Adrenal gland (tissue), 5 donors: ENCODE data around the gene NFIC.
"Not testable (repeated sequence)": the region's sequence is repeated elsewhere in the genome, so short reads cannot be mapped to it uniquely, and the experiment has no call there.

Experiments used
- POLR2A ChIP-seq, 2 donors: fragments of 450-650 bp; IDR thresholded peaks; one replicate each; pipeline ENCODE4 v1.6.1; 2017; ENCODE audit warnings: antibody characterized with exemption in 2 of 2, mild to moderate bottlenecking in 2 of 2, moderate library complexity in 1 of 2
- TF ChIP-seq, protein P1 (sequence below), 6 experiments: fragments of 450-650 bp in 4 of 6; fragments of 200-600 bp in 2 of 6; sonication (generic) in 1 of 6; IDR thresholded peaks; 1 replicate in 5 of 6; 2 replicates in 1 of 6; pipeline versions ENCODE4 v1.5.1 to v1.8.0; 2016 to 2021; ENCODE audit warnings: antibody characterized with exemption in 6 of 6, mild to moderate bottlenecking in 2 of 6, moderate library complexity in 1 of 6
- donor health status: DM: no; HTN: no; CAD: no.

DNA sequence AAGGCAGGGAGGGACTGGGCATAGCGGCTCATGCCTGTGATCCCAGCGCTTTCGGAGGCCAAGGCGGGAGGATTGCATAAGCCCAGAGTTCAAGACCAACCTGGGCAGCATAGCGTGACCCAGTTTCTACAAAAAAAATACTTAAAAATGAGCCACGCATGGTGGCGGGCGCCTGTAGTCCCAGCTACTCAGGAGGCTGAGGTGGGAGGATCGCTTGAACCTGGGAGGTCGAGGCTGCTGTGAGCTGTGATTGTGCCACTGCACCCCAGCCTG is 86.5 kb downstream of the NFIC start:
- not testable (repeated sequence) for TF ChIP-seq POLR2A (IDR thresholded peaks at IDR 0.05)
- TF ChIP-seq, protein P1, sequence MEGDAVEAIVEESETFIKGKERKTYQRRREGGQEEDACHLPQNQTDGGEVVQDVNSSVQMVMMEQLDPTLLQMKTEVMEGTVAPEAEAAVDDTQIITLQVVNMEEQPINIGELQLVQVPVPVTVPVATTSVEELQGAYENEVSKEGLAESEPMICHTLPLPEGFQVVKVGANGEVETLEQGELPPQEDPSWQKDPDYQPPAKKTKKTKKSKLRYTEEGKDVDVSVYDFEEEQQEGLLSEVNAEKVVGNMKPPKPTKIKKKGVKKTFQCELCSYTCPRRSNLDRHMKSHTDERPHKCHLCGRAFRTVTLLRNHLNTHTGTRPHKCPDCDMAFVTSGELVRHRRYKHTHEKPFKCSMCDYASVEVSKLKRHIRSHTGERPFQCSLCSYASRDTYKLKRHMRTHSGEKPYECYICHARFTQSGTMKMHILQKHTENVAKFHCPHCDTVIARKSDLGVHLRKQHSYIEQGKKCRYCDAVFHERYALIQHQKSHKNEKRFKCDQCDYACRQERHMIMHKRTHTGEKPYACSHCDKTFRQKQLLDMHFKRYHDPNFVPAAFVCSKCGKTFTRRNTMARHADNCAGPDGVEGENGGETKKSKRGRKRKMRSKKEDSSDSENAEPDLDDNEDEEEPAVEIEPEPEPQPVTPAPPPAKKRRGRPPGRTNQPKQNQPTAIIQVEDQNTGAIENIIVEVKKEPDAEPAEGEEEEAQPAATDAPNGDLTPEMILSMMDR (IDR thresholded peaks at IDR 0.05): not testable (repeated sequence)
